Chondrocyte (in vitro differentiated cells): ENCODE data around the gene COBLL1. TPM values are rescaled to one million over a fixed set of nuclear protein-coding genes. Genes with fewer than 3 reads are reported as not detected.

Experiments used
- DNase-seq: peaks from one replicate; pipeline ENCODE4 v3.0.0; 2021; ENCODE audit warnings: mixed read lengths, low spot score
- H3K27ac Mint-ChIP-seq: one replicate; pipeline ENCODE4 v1.8.0; 2021; ENCODE audit warnings: mild to moderate bottlenecking, moderate library complexity, mixed read lengths; ENCODE audit not compliant: unreplicated experiment
- H3K27me3 Mint-ChIP-seq: 2 replicates; pipeline ENCODE4 v1.8.0; 2021; ENCODE audit warnings: low read depth, mixed read lengths
- H3K36me3 Mint-ChIP-seq: 2 replicates; pipeline ENCODE4 v1.8.0; 2021; ENCODE audit warnings: low read depth, mixed read lengths
- H3K4me1 Mint-ChIP-seq: 2 replicates; pipeline ENCODE4 v1.8.0; 2021; ENCODE audit warnings: low read depth, mild to moderate bottlenecking, mixed read lengths
- H3K4me3 Mint-ChIP-seq: one replicate; pipeline ENCODE4 v1.8.0; 2021; ENCODE audit warnings: mild to moderate bottlenecking, moderate library complexity, mixed read lengths; ENCODE audit not compliant: unreplicated experiment
- H3K9me3 Mint-ChIP-seq: 2 replicates; pipeline ENCODE4 v1.8.0; 2021; ENCODE audit warnings: low read depth, mixed read lengths
- CTCF ChIP-seq: fragments of 200-600 bp; sonication (generic); IDR thresholded peaks from 2 replicates; pipeline ENCODE4 v1.5.0; 2021; ENCODE audit warnings: antibody characterized with exemption, mild to moderate bottlenecking, moderate library complexity
- total RNA-seq: library from RNA; stranded (reverse); gene quantifications from 3 replicates; pipeline ENCODE4 v1.2.1, GENCODE V29; 2021

The COBLL1 gene
- total RNA-seq, 1 donor from 2014 or later, result 43.7 TPM

DNA sequence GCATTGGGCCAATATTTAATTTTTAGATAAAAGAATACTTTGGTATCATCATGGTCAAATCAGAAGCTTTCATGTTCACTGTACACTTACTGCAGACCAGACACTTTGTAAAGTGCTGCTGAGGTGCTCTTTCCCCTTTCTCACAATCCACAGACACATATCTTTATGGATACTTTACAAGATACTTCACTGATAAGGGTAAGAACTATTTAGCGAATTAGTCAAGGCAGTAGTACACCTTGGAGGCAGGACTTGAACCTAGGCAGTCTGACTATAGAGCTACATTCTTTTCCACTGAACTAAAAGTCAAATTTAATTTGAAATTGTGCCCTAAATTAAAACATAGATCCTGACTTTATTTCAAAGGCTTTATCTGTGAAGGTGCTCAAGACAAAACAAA is 60.2 kb downstream of the COBLL1 start:
- no peak for TF ChIP-seq CTCF
- DNase-seq, result no peak
- no peaks in the 10 kb centered on the region for H3K27me3 Mint-ChIP-seq
- H3K9me3 Mint-ChIP-seq, result no peaks in the 10 kb centered on the region
- no peak overlapping the region for H3K27ac Mint-ChIP-seq
- H3K4me1 Mint-ChIP-seq, result peaks cover 69% of the 10 kb centered on the region
- H3K36me3 Mint-ChIP-seq, result no peaks in the 10 kb centered on the region
- no peak overlapping the region for H3K4me3 Mint-ChIP-seq

- H3K4me1 Mint-ChIP-seq, result peaks cover 62% of the 10 kb centered on the region
- H3K27me3 Mint-ChIP-seq, result no peaks in the 10 kb centered on the region
- H3K36me3 Mint-ChIP-seq, result no peaks in the 10 kb centered on the region
- no peak for TF ChIP-seq CTCF
- H3K9me3 Mint-ChIP-seq, result no peaks in the 10 kb centered on the region
- H3K27ac Mint-ChIP-seq, result no peak overlapping the region
- DNase-seq, result no peak
- H3K4me3 Mint-ChIP-seq, result no peak overlapping the region
Observed at GRCh38 chr2:164780611-164781178, 60.9 kb downstream of the COBLL1 start.

- no peak for TF ChIP-seq CTCF
- peaks cover 51% of the 10 kb centered on the region for H3K4me1 Mint-ChIP-seq
- H3K36me3 Mint-ChIP-seq, result no peaks in the 10 kb centered on the region
- H3K4me3 Mint-ChIP-seq, result no peak overlapping the region
- no peak overlapping the region for H3K27ac Mint-ChIP-seq
- H3K27me3 Mint-ChIP-seq, result no peaks in the 10 kb centered on the region
- H3K9me3 Mint-ChIP-seq, result no peaks in the 10 kb centered on the region
- DNase-seq, result no peak
Observed at GRCh38 chr2:164779383-164780057, 62.1 kb downstream of the COBLL1 start.

DNA sequence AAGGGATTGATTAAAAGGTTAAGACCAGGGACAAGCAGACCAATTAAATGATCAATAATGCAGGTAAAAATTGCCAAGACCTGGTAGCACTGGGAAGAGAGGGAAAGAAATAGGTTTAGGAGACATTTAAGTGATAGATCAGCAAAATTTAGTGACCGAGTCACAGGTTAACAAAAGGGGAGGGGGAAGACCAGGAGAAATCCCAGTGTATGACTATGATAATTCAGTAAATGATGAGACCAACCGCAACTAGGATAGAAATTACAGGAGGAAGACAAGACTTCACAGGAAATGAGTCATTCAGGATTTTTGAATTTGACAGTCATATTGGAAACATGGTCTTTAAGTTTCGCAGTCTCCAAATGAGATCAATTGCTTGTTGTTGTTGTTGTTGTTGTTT is 62.9 kb downstream of the COBLL1 start:
- no peaks in the 10 kb centered on the region for H3K9me3 Mint-ChIP-seq
- H3K27me3 Mint-ChIP-seq, result no peaks in the 10 kb centered on the region
- DNase-seq, result no peak
- no peaks in the 10 kb centered on the region for H3K36me3 Mint-ChIP-seq
- H3K4me3 Mint-ChIP-seq, result no peak overlapping the region
- no peak for TF ChIP-seq CTCF
- no peak overlapping the region for H3K27ac Mint-ChIP-seq
- peaks cover 43% of the 10 kb centered on the region for H3K4me1 Mint-ChIP-seq

DNA sequence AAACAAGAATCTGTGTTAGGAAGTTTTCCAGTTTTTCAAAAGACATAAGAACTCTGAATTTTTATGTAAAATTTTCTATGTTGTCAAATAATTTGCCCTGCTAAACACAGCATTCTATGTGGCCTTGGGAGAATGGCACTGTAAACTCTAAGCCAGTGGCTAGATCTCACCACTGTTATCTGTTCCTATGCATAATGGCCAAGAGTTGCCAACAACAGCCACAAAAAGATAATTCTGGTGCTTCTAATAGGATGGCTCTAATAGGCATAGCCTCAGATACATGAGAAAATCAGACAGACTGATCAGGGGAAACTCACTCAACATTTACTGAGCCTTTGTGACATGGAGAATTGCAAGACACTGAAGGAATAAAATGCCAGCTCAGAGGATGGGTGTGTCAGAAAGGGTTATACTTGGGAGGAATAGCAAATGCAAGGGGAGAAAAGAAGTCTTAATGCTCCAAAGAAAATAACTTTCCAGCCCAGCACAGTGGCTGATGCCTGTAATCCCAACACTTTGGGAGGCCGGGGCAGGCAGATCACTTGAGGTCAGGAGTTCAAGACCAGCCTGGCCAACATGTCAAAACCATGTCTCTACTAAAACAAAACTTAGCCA is 63.7 kb downstream of the COBLL1 start:
- TF ChIP-seq CTCF, result no peak
- peaks cover 36% of the 10 kb centered on the region for H3K4me1 Mint-ChIP-seq
- no peak overlapping the region for H3K27ac Mint-ChIP-seq
- no peaks in the 10 kb centered on the region for H3K27me3 Mint-ChIP-seq
- no peaks in the 10 kb centered on the region for H3K36me3 Mint-ChIP-seq
- no peak for DNase-seq
- H3K4me3 Mint-ChIP-seq, result no peak overlapping the region
- H3K9me3 Mint-ChIP-seq, result no peaks in the 10 kb centered on the region
